ENCODE measurements around the gene ZKSCAN5.
"Not testable (repeated sequence)": the region's sequence is repeated elsewhere in the genome, so short reads cannot be mapped to it uniquely, and the experiment has no call there.

Gene ZKSCAN5

GRCh38 chr7:99557196-99557607 lies 52.7 kb downstream of the ZKSCAN5 start:
- no peak for DNase-seq

GRCh38 chr7:99557940-99558305 lies 53.5 kb downstream of the ZKSCAN5 start:
- DNase-seq: no peak

- peak; percentile 96 for DNase-seq
Measured at GRCh38 chr7:99558306-99559174, 54.1 kb downstream of the ZKSCAN5 start, which contains the start of gene ZNF655. ZNF655 (plus strand) TSS chr7:99558642; CDS start chr7:99560560, 1,918 bp downstream.

- no peak for DNase-seq
Measured at GRCh38 chr7:99559175-99559915, 54.9 kb downstream of the ZKSCAN5 start.

- DNase-seq: no peak
Measured at GRCh38 chr7:99560834-99561736, 56.6 kb downstream of the ZKSCAN5 start.

GRCh38 chr7:99561737-99562051 lies 57.2 kb downstream of the ZKSCAN5 start:
- DNase-seq: no peak

GRCh38 chr7:99562114-99562784 lies 57.8 kb downstream of the ZKSCAN5 start:
- no peak for DNase-seq

GRCh38 chr7:99562832-99563231 lies 58.4 kb downstream of the ZKSCAN5 start:
- no peak for DNase-seq

GRCh38 chr7:99563650-99564049 lies 59.2 kb downstream of the ZKSCAN5 start:
- no peak for DNase-seq

- not testable (repeated sequence) for DNase-seq
Measured at GRCh38 chr7:99568770-99569169, 64.3 kb downstream of the ZKSCAN5 start.

GRCh38 chr7:99571768-99572167 lies 67.3 kb downstream of the ZKSCAN5 start:
- DNase-seq: no peak

- no peak for DNase-seq
Measured at GRCh38 chr7:99573257-99573656, 68.8 kb downstream of the ZKSCAN5 start.

- no peak for DNase-seq
Measured at GRCh38 chr7:99576251-99576650, 71.8 kb downstream of the ZKSCAN5 start.

- no peak for DNase-seq
Measured at GRCh38 chr7:99579281-99579955, 75.0 kb downstream of the ZKSCAN5 start.

GRCh38 chr7:99579956-99580777 lies 75.7 kb downstream of the ZKSCAN5 start:
- DNase-seq: peak; percentile 63

- DNase-seq: not testable (repeated sequence)
Measured at GRCh38 chr7:99580778-99581332, 76.4 kb downstream of the ZKSCAN5 start.

Measured in femur (tissue), 1 donor.